NCI-H2107 treated with DMSO at 0.1 percent for 48 hours (cell line): ENCODE results near the gene SLC9B2.
A peak's percentile ranks its signal among the peaks of the same experiment; 100 is the strongest.

Source experiments
- DNase-seq: peaks from one replicate; lab custom pipeline; 2025; ENCODE audit not compliant: unreplicated experiment; lab: John Stamatoyannopoulos, UW

SLC9B2 gene, protein sequence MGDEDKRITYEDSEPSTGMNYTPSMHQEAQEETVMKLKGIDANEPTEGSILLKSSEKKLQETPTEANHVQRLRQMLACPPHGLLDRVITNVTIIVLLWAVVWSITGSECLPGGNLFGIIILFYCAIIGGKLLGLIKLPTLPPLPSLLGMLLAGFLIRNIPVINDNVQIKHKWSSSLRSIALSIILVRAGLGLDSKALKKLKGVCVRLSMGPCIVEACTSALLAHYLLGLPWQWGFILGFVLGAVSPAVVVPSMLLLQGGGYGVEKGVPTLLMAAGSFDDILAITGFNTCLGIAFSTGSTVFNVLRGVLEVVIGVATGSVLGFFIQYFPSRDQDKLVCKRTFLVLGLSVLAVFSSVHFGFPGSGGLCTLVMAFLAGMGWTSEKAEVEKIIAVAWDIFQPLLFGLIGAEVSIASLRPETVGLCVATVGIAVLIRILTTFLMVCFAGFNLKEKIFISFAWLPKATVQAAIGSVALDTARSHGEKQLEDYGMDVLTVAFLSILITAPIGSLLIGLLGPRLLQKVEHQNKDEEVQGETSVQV

DNA sequence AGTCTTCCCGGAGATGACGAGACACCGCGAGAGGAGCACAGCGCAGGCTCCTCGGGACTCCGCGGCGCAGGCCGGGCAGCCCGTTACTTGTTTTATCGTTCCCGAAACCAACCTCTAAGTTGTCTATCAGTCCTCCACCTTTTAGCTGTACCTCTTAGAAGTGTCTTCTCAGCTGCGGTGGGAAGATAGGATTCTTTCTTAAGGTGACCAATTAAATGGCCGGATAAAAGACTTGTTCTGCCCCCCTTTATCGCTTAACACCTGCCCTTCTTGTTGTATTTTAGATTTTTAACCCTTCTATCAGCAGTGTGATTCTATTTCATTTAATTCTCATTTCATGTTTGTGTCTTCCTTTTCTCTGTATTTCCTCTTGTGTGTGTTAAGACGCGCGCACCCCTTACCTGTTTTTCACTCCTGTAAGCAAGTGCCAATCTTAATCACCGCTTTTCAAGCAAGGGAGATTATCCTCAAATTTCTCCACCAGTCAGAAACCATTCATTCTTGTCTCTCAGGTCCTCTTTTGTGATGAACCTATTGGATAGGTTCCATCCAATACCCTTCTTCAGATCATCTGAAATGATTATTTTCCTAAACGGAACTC is at the start of gene SLC9B2:
SLC9B2 (minus strand) TSS at position 15 of the 601 bp plus-strand sequence. CDS start 9,211 bp downstream, outside the sequence.
- peak; percentile 24 for DNase-seq

DNA sequence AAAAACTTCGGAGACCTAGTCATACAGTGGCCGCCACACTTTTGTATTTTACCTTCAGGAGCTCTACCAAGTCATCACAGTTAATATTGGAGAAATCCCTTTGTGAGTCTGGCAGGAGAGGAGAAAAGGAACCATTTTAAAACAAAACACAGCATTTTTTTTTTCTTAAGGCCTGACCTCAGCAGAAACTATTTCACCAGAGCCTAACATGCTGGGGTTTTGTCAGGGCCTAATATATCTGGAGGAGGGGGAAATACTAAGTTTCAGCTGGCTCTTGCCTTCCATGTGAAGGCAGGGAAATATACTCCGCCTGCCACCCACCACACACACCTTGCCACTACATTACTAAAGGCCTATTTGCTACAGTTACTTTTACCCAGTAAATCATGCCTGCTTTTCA is 49.6 kb upstream of the SLC9B2 start:
- DNase-seq: no peak

- DNase-seq: no peak
Measured at GRCh38 chr4:103123114-103123513, 46.6 kb upstream of the SLC9B2 start.

- DNase-seq: no peak
Measured at GRCh38 chr4:103118166-103118565, 41.6 kb upstream of the SLC9B2 start.

GRCh38 chr4:103111598-103111997 is 35.0 kb upstream of the SLC9B2 start:
- no peak for DNase-seq

- DNase-seq: no peak
Measured at GRCh38 chr4:103108542-103108941, 32.0 kb upstream of the SLC9B2 start.

DNA sequence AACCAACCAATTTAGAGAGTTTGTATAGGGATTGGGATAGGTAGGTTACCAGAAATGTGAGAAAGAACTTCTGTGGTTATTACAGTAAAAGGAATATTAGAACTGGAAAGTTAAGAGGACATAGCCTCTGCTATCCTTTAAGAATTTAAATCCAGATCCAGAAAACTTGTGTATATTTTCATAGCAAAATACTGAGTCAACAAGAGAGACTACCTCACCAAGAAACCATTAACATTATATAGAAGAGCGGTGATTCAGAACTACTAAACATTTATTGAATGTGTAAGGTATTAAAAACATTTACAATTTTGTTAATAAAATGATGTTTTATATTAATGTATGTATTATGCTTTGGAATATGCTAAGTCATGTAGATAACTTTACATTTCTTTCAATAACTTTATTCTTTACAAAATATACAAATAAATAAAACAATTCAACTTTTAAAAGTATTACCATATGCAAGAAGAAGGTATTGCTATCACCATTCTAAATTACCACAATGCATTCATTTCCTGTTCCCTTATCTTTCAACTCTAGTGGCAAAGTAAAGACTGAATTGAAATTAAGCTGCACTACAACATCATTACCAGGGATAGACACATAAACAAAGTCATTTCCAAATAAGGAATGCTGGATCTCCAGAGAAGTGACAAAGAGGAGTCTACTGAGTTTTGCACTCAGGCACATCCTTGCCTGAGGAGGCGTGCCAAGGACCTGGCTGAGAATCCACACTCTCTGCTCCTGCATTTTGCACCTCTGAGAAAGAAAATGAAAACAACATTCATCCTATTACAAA is 29.2 kb upstream of the SLC9B2 start:
- no peak for DNase-seq

- no peak for DNase-seq
Measured at GRCh38 chr4:103104886-103105285, 28.3 kb upstream of the SLC9B2 start.

GRCh38 chr4:103100691-103101090 is 24.1 kb upstream of the SLC9B2 start:
- no peak for DNase-seq

- DNase-seq: peak; percentile 48
Measured at GRCh38 chr4:103099691-103100392, 23.3 kb upstream of the SLC9B2 start, which contains the start of gene BDH2. BDH2 (minus strand) TSS chr4:103099834; CDS start chr4:103096254, 3,580 bp downstream.

GRCh38 chr4:103098756-103099440 is 22.3 kb upstream of the SLC9B2 start:
- no peak for DNase-seq

DNA sequence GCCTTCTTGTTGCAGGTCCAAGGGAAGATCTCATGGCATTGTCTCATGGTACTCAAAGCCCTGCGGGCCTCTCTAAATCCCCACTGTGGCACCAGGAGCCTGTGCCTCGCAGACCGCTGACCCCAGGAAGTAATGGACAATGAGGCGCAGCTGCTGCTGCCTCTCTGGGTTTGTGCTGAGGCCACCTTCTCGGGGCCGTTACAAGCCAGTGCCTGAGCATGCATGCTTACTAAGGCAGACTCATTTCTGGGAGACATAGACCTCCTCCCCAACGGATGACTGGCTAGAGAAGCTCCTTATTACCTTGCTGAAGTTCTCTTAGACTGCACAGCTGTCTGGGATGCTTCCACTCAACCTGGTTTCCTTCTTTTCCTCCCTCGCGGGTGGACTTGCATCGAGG is 21.8 kb upstream of the SLC9B2 start:
- no peak for DNase-seq

- DNase-seq: no peak
Measured at GRCh38 chr4:103097112-103097511, 20.6 kb upstream of the SLC9B2 start.

GRCh38 chr4:103095080-103095479 is 18.5 kb upstream of the SLC9B2 start:
- DNase-seq: no peak

DNA sequence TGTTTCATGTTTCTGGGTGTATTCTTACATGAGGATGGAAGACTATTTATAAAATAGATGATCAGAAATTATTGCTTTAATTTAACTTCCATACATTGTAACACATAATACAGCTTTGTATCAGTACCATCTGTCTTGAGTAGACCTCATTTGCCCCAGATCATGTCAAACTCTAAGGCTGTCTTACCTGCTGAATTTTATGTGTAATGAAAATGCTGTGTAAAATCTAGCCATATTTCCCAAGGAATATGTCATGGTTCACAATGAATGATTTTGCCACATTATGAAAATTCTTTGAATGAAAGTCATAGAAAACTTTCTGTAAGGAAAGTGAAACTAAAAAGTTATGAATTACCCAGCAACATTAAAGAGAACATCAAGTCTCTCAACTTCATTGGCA is 15.7 kb upstream of the SLC9B2 start:
- DNase-seq: no peak

GRCh38 chr4:103091601-103092223 is 15.2 kb upstream of the SLC9B2 start:
- peak; percentile 38 for DNase-seq

GRCh38 chr4:103089481-103089880 is 12.9 kb upstream of the SLC9B2 start:
- no peak for DNase-seq

DNA sequence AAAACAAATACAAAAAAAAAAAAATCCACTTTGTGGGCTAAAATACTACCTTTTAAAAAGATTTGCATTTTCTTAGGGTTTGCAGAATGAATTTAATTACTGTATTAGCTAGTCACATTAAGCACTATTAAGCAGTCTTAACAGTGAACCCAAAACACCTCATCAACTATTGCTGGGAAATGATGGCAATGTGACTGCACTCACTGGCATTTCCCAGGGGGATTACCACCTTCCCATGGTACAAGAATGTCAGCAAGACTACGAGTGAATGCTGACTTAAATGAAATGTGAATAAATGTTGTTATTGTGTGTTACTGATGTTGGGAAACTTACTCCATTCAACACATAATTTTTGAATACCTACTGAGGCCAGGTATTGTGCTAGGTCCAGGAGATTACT is 10.0 kb upstream of the SLC9B2 start:
- DNase-seq: no peak

DNA sequence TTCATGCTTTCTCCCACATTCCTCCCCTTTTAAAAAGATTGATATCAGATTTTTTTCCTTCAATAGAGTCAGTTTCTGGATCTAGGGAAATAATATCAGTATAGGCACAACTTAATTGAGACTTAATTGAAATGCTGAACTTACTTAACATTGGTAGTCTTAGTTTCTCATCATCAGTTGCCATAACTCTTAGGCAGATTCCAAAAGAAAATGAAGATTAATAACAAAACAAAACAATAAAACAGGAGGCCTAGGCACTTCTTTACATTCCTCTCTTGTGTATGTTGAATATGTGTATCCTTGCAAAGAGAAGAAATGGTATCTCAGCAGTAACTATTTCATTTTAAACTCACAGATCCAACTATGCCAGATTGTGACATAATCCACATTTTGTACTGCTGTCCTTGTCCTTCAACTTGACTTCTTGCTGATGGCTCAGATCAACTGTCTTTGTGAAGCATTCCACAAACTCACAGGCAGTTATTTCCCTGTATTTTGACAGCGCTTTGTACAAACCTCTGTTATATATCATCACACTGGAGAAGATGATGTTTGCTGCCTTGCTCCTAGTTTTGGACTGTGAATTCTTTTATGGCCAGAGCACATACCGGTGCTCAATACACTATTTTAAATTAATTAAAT is 9.1 kb upstream of the SLC9B2 start:
- no peak for DNase-seq
